SK-N-SH (cell line): ENCODE measurements around the gene SUCLG2.

Experiments used
- GABPA ChIP-seq: IDR thresholded peaks from 2 replicates; pipeline ENCODE4 v1.4.0; 2012; ENCODE audit warnings: low read depth, mild to moderate bottlenecking
- NRF1 ChIP-seq: IDR thresholded peaks from 2 replicates; pipeline ENCODE4 v1.6.1; 2012; ENCODE audit warnings: low read depth, mild to moderate bottlenecking, low read length
- RAD21 ChIP-seq: IDR thresholded peaks from 2 replicates; pipeline ENCODE4 v1.6.1; 2012; ENCODE audit warnings: mild to moderate bottlenecking, low read length
- RFX5 ChIP-seq: IDR thresholded peaks from 2 replicates; pipeline ENCODE4 v1.6.1; 2012; ENCODE audit warnings: mild to moderate bottlenecking, improper control_type of control experiment, low read length
- RXRA ChIP-seq: IDR thresholded peaks from 2 replicates; pipeline ENCODE4 v1.4.0; 2012; ENCODE audit warnings: low read depth, mild to moderate bottlenecking, borderline replicate concordance
- SIN3A ChIP-seq: IDR thresholded peaks from 2 replicates; pipeline ENCODE4 v1.6.1; 2012; ENCODE audit warnings: low read depth, mild to moderate bottlenecking, low read length, moderate library complexity, borderline replicate concordance
- YY1 ChIP-seq: IDR thresholded peaks from 2 replicates; pipeline ENCODE4 v1.4.0; 2012; ENCODE audit warnings: low read depth, mild to moderate bottlenecking
- TF ChIP-seq, protein P1 (sequence below): fragments of 200-600 bp; sonication (generic); IDR thresholded peaks from 2 replicates; pipeline ENCODE4 v1.6.1; 2017; ENCODE audit warnings: antibody characterized with exemption, mild to moderate bottlenecking, moderate library complexity
- TF ChIP-seq, protein P2 (sequence below): IDR thresholded peaks from 2 replicates; pipeline ENCODE4 v1.4.0; 2012; ENCODE audit warnings: low read depth

DNA sequence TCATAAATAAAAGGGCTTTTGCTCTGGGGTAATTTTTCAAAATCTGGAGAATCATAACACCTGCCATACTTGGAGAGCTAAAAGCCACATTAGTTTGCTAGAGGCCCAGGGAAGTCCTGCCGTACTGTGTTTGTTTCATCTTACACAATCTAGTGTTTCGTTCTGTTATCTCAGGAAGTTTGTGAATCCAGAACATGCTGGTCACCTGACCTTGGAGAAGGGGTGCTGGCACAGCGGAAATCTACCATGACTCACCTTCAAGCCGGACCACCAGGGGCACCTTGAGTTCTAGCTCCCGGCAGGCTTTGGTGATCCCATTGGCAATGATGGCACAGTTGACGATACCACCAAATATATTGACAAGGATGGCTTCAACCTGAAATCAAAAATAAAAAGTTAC lies 253.9 kb downstream of the SUCLG2 start:
- TF ChIP-seq, protein P1, sequence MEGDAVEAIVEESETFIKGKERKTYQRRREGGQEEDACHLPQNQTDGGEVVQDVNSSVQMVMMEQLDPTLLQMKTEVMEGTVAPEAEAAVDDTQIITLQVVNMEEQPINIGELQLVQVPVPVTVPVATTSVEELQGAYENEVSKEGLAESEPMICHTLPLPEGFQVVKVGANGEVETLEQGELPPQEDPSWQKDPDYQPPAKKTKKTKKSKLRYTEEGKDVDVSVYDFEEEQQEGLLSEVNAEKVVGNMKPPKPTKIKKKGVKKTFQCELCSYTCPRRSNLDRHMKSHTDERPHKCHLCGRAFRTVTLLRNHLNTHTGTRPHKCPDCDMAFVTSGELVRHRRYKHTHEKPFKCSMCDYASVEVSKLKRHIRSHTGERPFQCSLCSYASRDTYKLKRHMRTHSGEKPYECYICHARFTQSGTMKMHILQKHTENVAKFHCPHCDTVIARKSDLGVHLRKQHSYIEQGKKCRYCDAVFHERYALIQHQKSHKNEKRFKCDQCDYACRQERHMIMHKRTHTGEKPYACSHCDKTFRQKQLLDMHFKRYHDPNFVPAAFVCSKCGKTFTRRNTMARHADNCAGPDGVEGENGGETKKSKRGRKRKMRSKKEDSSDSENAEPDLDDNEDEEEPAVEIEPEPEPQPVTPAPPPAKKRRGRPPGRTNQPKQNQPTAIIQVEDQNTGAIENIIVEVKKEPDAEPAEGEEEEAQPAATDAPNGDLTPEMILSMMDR: no peak
- no peak for TF ChIP-seq YY1
- TF ChIP-seq, protein P2, sequence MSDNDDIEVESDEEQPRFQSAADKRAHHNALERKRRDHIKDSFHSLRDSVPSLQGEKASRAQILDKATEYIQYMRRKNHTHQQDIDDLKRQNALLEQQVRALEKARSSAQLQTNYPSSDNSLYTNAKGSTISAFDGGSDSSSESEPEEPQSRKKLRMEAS: no peak
- TF ChIP-seq RAD21: no peak
- TF ChIP-seq NRF1: no peak
- no peak for TF ChIP-seq RXRA
- no peak for TF ChIP-seq GABPA
- TF ChIP-seq SIN3A: no peak
- TF ChIP-seq RFX5: no peak
